Measurements from ENCODE around the gene PARP9. TPM values are rescaled to one million over a fixed set of nuclear protein-coding genes. Genes with fewer than 3 reads are reported as not detected.
"Not testable (repeated sequence)": the region's sequence is repeated elsewhere in the genome, so short reads cannot be mapped to it uniquely, and the experiment has no call there.

The PARP9 gene
- total and polyA plus RNA-seq, 2 donors (not counting 1 experiment from before 2014, with no cell fraction given) = 19.6 to 31.2 TPM

DNA sequence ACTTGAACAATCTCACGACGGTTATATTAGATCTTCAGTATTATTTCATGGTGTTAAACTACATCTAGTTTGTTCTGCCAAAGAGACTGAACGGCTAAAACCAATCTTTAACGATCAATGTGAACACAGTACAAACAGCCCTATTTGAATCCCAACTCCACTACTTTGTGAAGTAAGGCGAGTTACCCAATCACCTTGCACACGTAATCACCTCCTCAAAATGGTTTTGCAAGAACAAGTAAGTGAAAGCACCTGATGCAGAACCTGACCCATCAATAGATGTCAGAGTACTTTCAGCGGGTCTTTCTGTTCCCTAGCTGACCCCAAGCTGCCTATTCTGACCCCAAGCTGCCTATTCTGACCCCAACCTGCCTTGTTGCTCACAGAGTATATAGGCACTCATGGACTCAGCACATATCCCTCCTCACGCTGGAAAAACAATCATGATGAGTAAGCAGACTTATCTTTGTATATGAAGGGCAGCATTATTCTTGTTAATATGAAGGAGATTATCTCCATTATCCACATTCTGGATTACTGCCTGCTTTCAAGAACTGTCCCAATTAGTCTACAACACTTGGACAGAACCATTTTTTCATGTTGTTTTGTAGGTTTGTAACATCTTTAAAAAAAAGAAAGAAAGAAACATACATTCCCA is 53.1 kb downstream of the PARP9 start:
- TF ChIP-seq, protein P1, sequence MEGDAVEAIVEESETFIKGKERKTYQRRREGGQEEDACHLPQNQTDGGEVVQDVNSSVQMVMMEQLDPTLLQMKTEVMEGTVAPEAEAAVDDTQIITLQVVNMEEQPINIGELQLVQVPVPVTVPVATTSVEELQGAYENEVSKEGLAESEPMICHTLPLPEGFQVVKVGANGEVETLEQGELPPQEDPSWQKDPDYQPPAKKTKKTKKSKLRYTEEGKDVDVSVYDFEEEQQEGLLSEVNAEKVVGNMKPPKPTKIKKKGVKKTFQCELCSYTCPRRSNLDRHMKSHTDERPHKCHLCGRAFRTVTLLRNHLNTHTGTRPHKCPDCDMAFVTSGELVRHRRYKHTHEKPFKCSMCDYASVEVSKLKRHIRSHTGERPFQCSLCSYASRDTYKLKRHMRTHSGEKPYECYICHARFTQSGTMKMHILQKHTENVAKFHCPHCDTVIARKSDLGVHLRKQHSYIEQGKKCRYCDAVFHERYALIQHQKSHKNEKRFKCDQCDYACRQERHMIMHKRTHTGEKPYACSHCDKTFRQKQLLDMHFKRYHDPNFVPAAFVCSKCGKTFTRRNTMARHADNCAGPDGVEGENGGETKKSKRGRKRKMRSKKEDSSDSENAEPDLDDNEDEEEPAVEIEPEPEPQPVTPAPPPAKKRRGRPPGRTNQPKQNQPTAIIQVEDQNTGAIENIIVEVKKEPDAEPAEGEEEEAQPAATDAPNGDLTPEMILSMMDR (IDR thresholded peaks at IDR 0.05) = no peak
- TF ChIP-seq EZH2 (IDR thresholded peaks at IDR 0.05; ENCODE audit: borderline replicate concordance, insufficient read depth, low read depth, low read length, poor library complexity, severe bottlenecking) = no peak
- H3K9me3 ChIP-seq (ENCODE audit: control extremely low read depth in 1 of 3, control insufficient read depth in 2 of 3, insufficient read depth in 1 of 3, low read length in 2 of 3) = no peaks in the 10 kb centered on the region
- WGBS (ENCODE audit: insufficient coverage) = 100% methylated on average over 5 of the region's 8 CpGs
- ATAC-seq (ENCODE audit: low read depth) (no peak), DNase-seq (no peak)
- Mint-ChIP-seq H3K4me1 (peaks cover 57% of the 10 kb centered on the region), H3K4me3 (no peak overlapping the region), H3K27me3 (no peaks in the 10 kb centered on the region), H3K9me3 (ENCODE audit: insufficient read depth) (no peaks in the 10 kb centered on the region), H3K27ac (no peak overlapping the region)
- POLR2A ChIA-PET = no interaction called here
- H3K36me3 ChIP-seq (replicated peaks in 1 of 2; ENCODE audit: control extremely low read depth in 1 of 2, control insufficient read depth in 1 of 2, extremely low read depth in 1 of 2, insufficient read depth in 2 of 2, low read length in 1 of 2) = peaks cover 1 to 3% of the 10 kb centered on the region in 2 experiments
- no peaks in the 10 kb centered on the region for H3K27me3 ChIP-seq (replicated peaks in 1 of 4; ENCODE audit: control extremely low read depth in 1 of 4, control insufficient read depth in 3 of 4, insufficient read depth in 4 of 4, low read length in 3 of 4)
- H3K4me3 ChIP-seq (ENCODE audit: control extremely low read depth in 1 of 5, extremely low read depth in 1 of 5, insufficient read depth in 1 of 5, low read depth in 2 of 5, low read length in 4 of 5) = no peak overlapping the region
- H3K79me2 ChIP-seq (ENCODE audit: control insufficient read depth, insufficient read depth, low read length) = peaks cover 77% of the 10 kb centered on the region
- no peak overlapping the region for H2AFZ ChIP-seq (ENCODE audit: insufficient read depth, low read depth, low read length, poor library complexity, severe bottlenecking)
- H3K4me2 ChIP-seq (replicated peaks; ENCODE audit: low read depth, low read length, poor library complexity, severe bottlenecking) = no peak overlapping the region
- no peak overlapping the region for H3K27ac ChIP-seq (ENCODE audit: low read length in 2 of 2)
- H4K20me1 ChIP-seq (ENCODE audit: control insufficient read depth, insufficient read depth, low read length, poor library complexity, severe bottlenecking) = peaks cover 56% of the 10 kb centered on the region
- H3K9ac ChIP-seq (ENCODE audit: low read length) = no peak overlapping the region
- CTCF ChIA-PET = interaction anchor here (1.0 kb wide), 1 partner anchor 118 kb away, joined by 3 read pairs; no protein-coding TSS in a partner anchor
- H3K4me1 ChIP-seq (ENCODE audit: control insufficient read depth in 2 of 2, insufficient read depth in 2 of 2, low read length in 2 of 2) = peaks cover 11 to 15% of the 10 kb centered on the region in 2 donors
- intact Hi-C loops (cut with micrococcal nuclease) = no loop called here

DNA sequence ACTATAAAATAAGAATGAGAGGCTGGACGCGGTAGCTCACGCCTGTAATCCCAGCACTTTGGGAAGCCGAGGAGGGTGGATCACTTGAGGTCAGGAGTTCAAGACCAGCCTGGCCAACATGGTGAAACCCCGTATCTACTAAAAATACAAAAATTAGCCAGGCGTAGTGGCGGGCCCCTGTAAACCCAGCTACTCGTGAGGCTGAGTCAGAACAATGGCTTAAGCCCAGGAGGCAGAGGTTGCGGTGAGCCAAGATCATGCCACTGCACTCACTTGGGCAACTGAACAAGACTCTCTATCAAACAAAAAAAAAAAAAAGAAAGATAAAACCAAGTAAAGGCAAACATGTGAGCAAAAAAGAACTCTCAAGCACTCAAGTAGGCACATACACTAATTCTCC is 55.2 kb downstream of the PARP9 start:
- H3K36me3 ChIP-seq (replicated peaks in 1 of 2; ENCODE audit: control extremely low read depth in 1 of 2, control insufficient read depth in 1 of 2, extremely low read depth in 1 of 2, insufficient read depth in 2 of 2, low read length in 1 of 2); H3K9me3 Mint-ChIP-seq (ENCODE audit: insufficient read depth); H3K4me2 ChIP-seq (replicated peaks; ENCODE audit: low read depth, low read length, poor library complexity, severe bottlenecking); H3K9ac ChIP-seq (ENCODE audit: low read length); H3K27me3 ChIP-seq (replicated peaks in 1 of 4; ENCODE audit: control extremely low read depth in 1 of 4, control insufficient read depth in 3 of 4, insufficient read depth in 4 of 4, low read length in 3 of 4); H3K27ac ChIP-seq (ENCODE audit: low read length in 2 of 2); H3K4me3 ChIP-seq (ENCODE audit: control extremely low read depth in 1 of 5, extremely low read depth in 1 of 5, insufficient read depth in 1 of 5, low read depth in 2 of 5, low read length in 4 of 5); H3K9me3 ChIP-seq (ENCODE audit: control extremely low read depth in 1 of 3, control insufficient read depth in 2 of 3, insufficient read depth in 1 of 3, low read length in 2 of 3); DNase-seq; intact Hi-C loops (cut with micrococcal nuclease); H3K27me3 Mint-ChIP-seq; POLR2A ChIA-PET; ATAC-seq (ENCODE audit: low read depth); H2AFZ ChIP-seq (ENCODE audit: insufficient read depth, low read depth, low read length, poor library complexity, severe bottlenecking); H3K4me3 Mint-ChIP-seq; CTCF ChIA-PET; H3K27ac Mint-ChIP-seq: not testable (repeated sequence)
- WGBS (ENCODE audit: insufficient coverage) = no CpG with 5 or more reads among the region's 9 CpGs
- peaks cover 62% of the 10 kb centered on the region for H3K4me1 Mint-ChIP-seq
- Histone ChIP-seq H3K79me2 (ENCODE audit: control insufficient read depth, insufficient read depth, low read length) (peaks cover 97% of the 10 kb centered on the region), H4K20me1 (ENCODE audit: control insufficient read depth, insufficient read depth, low read length, poor library complexity, severe bottlenecking) (peaks cover 76% of the 10 kb centered on the region), H3K4me1 (ENCODE audit: control insufficient read depth in 2 of 2, insufficient read depth in 2 of 2, low read length in 2 of 2) (peaks cover 6 to 11% of the 10 kb centered on the region in 2 donors)

Data from B cell (primary cell).